ENCODE measurements around the gene ADAM22. TPM values are rescaled to one million over a fixed set of nuclear protein-coding genes. Genes with fewer than 3 reads are reported as not detected.

ADAM22 gene
- total and polyA plus RNA-seq, 2 of the 4 experiments (the other 2 are of a cell fraction): 0.03 to 0.18 TPM

DNA sequence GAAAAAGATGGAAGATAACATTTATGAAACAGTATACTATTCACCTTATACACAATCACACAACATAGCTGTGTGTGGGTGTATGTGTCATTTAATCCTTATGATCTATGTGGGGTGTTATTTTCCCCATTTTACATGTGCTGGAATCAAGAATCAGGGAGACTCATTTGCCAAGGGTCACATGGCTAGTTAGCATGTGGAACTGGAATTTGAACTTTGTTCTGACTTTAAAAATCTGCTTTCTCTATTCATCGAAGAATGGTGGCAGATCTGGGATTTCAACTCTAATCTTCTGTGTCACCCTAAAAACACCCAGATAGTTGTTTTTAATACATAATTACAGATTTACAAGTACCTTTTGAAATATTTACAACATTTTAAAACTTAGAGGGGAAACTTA is 65.2 kb downstream of the ADAM22 start:
- in situ Hi-C loops (cut with MboI; ENCODE audit: low sequenced_read_pairs) (no loop called here), dilution Hi-C loops (cut with HindIII; ENCODE audit: low sequenced_read_pairs, unreplicated experiment) (no loop called here), intact Hi-C loops (cut with micrococcal nuclease) (no loop called here)
- ATAC-seq (ENCODE audit: low read depth) (no peak), DNase-seq (no peak)
- no peak overlapping the region for H4K8ac ChIP-seq (ENCODE audit: low read depth in 2 of 2, low read length in 2 of 2)
- no peak overlapping the region for H3K18ac ChIP-seq (ENCODE audit: low read depth, low read length)
- H3K27me3 ChIP-seq (ENCODE audit: control insufficient read depth, insufficient read depth, low read length): no peaks in the 10 kb centered on the region
- H2BK20ac ChIP-seq (ENCODE audit: low read depth, low read length): no peak overlapping the region
- BruUV-seq (replicated peaks): no TSS peak
- H2AK5ac ChIP-seq (ENCODE audit: low read depth, low read length): no peak overlapping the region
- no peak overlapping the region for H2BK15ac ChIP-seq (ENCODE audit: low read depth, low read length)
- H3K79me1 ChIP-seq (ENCODE audit: low read depth in 1 of 2, low read length in 2 of 2): no peaks in the 10 kb centered on the region
- H3K9me3 ChIP-seq (ENCODE audit: control insufficient read depth, insufficient read depth, low read length): no peaks in the 10 kb centered on the region
- H3K14ac ChIP-seq (replicated peaks; ENCODE audit: low read depth, low read length): no peak overlapping the region
- H3K36me3 ChIP-seq (ENCODE audit: control insufficient read depth, insufficient read depth, low read length): no peaks in the 10 kb centered on the region
- no peak overlapping the region for H3K4me3 ChIP-seq (ENCODE audit: insufficient read depth, low read depth, low read length)
- no peak overlapping the region for H3K56ac ChIP-seq (ENCODE audit: extremely low read depth, insufficient read depth, low read length)
- H3K4me1 ChIP-seq (ENCODE audit: control insufficient read depth, insufficient read depth, low read length): no peaks in the 10 kb centered on the region
- POLR2A ChIA-PET (ENCODE audit: unreplicated experiment): interaction anchor here (1.1 kb wide), 1 partner anchor 104 kb away, joined by 3 read pairs; no protein-coding TSS in a partner anchor
- H2AK9ac ChIP-seq (replicated peaks; ENCODE audit: low read depth, low read length, poor library complexity): no peak overlapping the region
- no peak overlapping the region for H2AFZ ChIP-seq (replicated peaks; ENCODE audit: low read length, poor library complexity)
- no peak overlapping the region for H4K91ac ChIP-seq (ENCODE audit: insufficient read depth, low read depth, low read length)
- no peak overlapping the region for H3K9ac ChIP-seq (ENCODE audit: low read depth, low read length)
- H3K9me1 ChIP-seq (ENCODE audit: insufficient read depth, low read length): no peaks in the 10 kb centered on the region
- WGBS, 2 experiments (ENCODE audit: extremely low coverage in 2 of 2, insufficient read length in 1 of 2): no CpG with 5 or more reads among the region's 1 CpG
- H2BK120ac ChIP-seq (ENCODE audit: low read depth, low read length): no peak overlapping the region
- CTCF ChIA-PET: interaction anchor here (0.6 kb wide), 1 partner anchor 100 kb away, joined by 3 read pairs; no protein-coding TSS in a partner anchor
- no peak overlapping the region for H3K4ac ChIP-seq (ENCODE audit: low read depth, low read length)
- H3K4me2 ChIP-seq (ENCODE audit: low read depth, low read length): no peak overlapping the region
- no peak overlapping the region for H3K27ac ChIP-seq (ENCODE audit: insufficient read depth, low read length)
- no peak overlapping the region for H4K5ac ChIP-seq (ENCODE audit: low read depth, low read length)
- no peaks in the 10 kb centered on the region for H4K20me1 ChIP-seq (ENCODE audit: insufficient read depth, low read length)
- no peak overlapping the region for H2BK5ac ChIP-seq (ENCODE audit: low read depth, low read length, poor library complexity, severe bottlenecking)
- H3K23ac ChIP-seq (ENCODE audit: low read depth, low read length): no peak overlapping the region
- TF ChIP-seq CHD1 (IDR thresholded peaks at IDR 0.05; ENCODE audit: low read depth, low read length) (no peak), RFX5 (IDR thresholded peaks at IDR 0.05; ENCODE audit: low read depth, low read length) (no peak), MAFK (IDR thresholded peaks at IDR 0.05; ENCODE audit: low read depth, low read length) (no peak), RCOR1 (IDR thresholded peaks at IDR 0.05; ENCODE audit: insufficient replicate concordance, low read length) (no peak), NFE2L2 (IDR thresholded peaks at IDR 0.05; ENCODE audit: low read depth, low read length) (no peak), MAZ (IDR thresholded peaks at IDR 0.05; ENCODE audit: borderline replicate concordance, low read depth, low read length) (no peak), RAD21 (IDR thresholded peaks at IDR 0.05; ENCODE audit: low read length) (no peak), ELK1 (IDR thresholded peaks at IDR 0.05; ENCODE audit: borderline replicate concordance, low read depth, low read length) (no peak), BHLHE40 (IDR thresholded peaks at IDR 0.05; ENCODE audit: low read depth, low read length) (no peak), MXI1 (IDR thresholded peaks at IDR 0.05; ENCODE audit: borderline replicate concordance, low read depth, low read length) (no peak), SMC3 (IDR thresholded peaks at IDR 0.05; ENCODE audit: low read depth, low read length) (no peak), FOS (IDR thresholded peaks at IDR 0.05; ENCODE audit: low read depth, low read length) (no peak), CTCF (conservative IDR thresholded peaks at IDR 0.05; ENCODE audit: low read depth, low read length) (no peak), CEBPB (IDR thresholded peaks at IDR 0.05; ENCODE audit: low read depth, low read length) (no peak), POLR2A (IDR thresholded peaks at IDR 0.05; ENCODE audit: low read depth, low read length) (no peak)
- TF ChIP-seq, protein P1, sequence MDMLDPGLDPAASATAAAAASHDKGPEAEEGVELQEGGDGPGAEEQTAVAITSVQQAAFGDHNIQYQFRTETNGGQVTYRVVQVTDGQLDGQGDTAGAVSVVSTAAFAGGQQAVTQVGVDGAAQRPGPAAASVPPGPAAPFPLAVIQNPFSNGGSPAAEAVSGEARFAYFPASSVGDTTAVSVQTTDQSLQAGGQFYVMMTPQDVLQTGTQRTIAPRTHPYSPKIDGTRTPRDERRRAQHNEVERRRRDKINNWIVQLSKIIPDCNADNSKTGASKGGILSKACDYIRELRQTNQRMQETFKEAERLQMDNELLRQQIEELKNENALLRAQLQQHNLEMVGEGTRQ (IDR thresholded peaks at IDR 0.05; ENCODE audit: low read depth, low read length): no peak

Data from IMR-90 (cell line).